Left lung (tissue), 10 donors: ENCODE measurements around the gene DCT. TPM values are rescaled to one million over a fixed set of nuclear protein-coding genes. Genes with fewer than 3 reads are reported as not detected.
"Not testable (repeated sequence)": the region's sequence is repeated elsewhere in the genome, so short reads cannot be mapped to it uniquely, and the experiment has no call there.

Experiments
- ATAC-seq: fragments of 200-7000 bp; cut with Tn5 transposase; one replicate; pipeline ENCODE4 v1.9.1; 2020; ENCODE audit warnings: moderate library complexity
- DNase-seq, 4 donors: peaks; one replicate each; pipeline ENCODE4 v3.0.0-alpha.2; 2013 to 2020
- H3K27ac ChIP-seq, 2 donors: fragments of 200-600 bp; sonication (generic) in 1 of 2; one replicate each; pipeline versions ENCODE4 v1.5.0 to v1.8.0; 2020 to 2021
- H3K27me3 ChIP-seq, 2 donors: fragments of 200-600 bp; sonication (generic) in 1 of 2; one replicate each; pipeline versions ENCODE4 v1.5.0 to v1.8.0; 2020 to 2021
- H3K36me3 ChIP-seq, 2 donors: fragments of 200-600 bp; sonication (generic) in 1 of 2; one replicate each; pipeline versions ENCODE4 v1.5.0 to v1.8.0; 2020 to 2021
- H3K4me1 ChIP-seq, 2 donors: fragments of 200-600 bp; one replicate each; pipeline ENCODE4 v1.8.0; 2021
- H3K4me3 ChIP-seq, 2 donors: fragments of 200-600 bp; sonication (generic) in 1 of 2; one replicate each; pipeline versions ENCODE4 v1.5.0 to v1.8.0; 2020 to 2021; ENCODE audit warnings: mild to moderate bottlenecking in 1 of 2
- H3K9me3 ChIP-seq, 2 donors: fragments of 200-600 bp; sonication (generic) in 1 of 2; one replicate each; pipeline versions ENCODE4 v1.5.0 to v1.8.0; 2020 to 2021
- CTCF ChIP-seq, 2 donors: fragments of 200-600 bp; sonication (generic) in 1 of 2; IDR thresholded peaks; one replicate each; pipeline versions ENCODE4 v1.5.0 to v1.8.0; 2021; ENCODE audit warnings: antibody characterized with exemption in 2 of 2
- intact Hi-C, 2 donors: fragments of 100-400 bp; cut with DNase I; formaldehyde crosslinking; loops; one replicate each; pipeline versions ENCODE4 v1.11.2 to v1.14.2; 2022
- polyA plus RNA-seq, 6 donors: library from polyadenylated mRNA; unstranded; fragments of 120-200 nt; gene quantifications; one replicate each; pipeline ENCODE4 v1.2.1, GENCODE V29; 2013; ENCODE audit not compliant: insufficient read length in 6 of 6
- total RNA-seq, 2 donors: library from RNA; stranded (reverse); fragmentation: NEBNext Ultra II Directional; extraction: Animal tissue kit (Norgen Biotek cat#: 25700); gene quantifications; one replicate each; pipeline ENCODE4 v1.2.1, GENCODE V29; 2021
- donor health status: DM: no; HTN: yes; CAD: no.
- donor health status: DM: no; HTN: no; CAD: no.

DCT gene
- total and polyA plus RNA-seq, 8 donors, result 0.06 to 0.38 (median 0.31) TPM; not detected in 1

GRCh38 chr13:94515911-94516310 lies 36.4 kb upstream of the DCT start:
- Histone ChIP-seq H3K4me3 (no peak overlapping the region), H3K4me1 (no peaks in the 10 kb centered on the region), H3K27ac (no peak overlapping the region), H3K27me3 (no peaks in the 10 kb centered on the region), H3K9me3 (no peaks in the 10 kb centered on the region), H3K36me3 (no peaks in the 10 kb centered on the region)
- DNase-seq, result no peak
- ATAC-seq, result no peak
- intact Hi-C loops, result no loop called here
- no peak for TF ChIP-seq CTCF (IDR thresholded peaks at IDR 0.05)

GRCh38 chr13:94515374-94515773 lies 35.9 kb upstream of the DCT start:
- intact Hi-C loops, result no loop called here
- no peaks in the 10 kb centered on the region for H3K4me1 ChIP-seq
- H3K36me3 ChIP-seq, result no peaks in the 10 kb centered on the region
- H3K27me3 ChIP-seq, result no peaks in the 10 kb centered on the region
- ATAC-seq (peak; percentile 97), DNase-seq (no peak)
- TF ChIP-seq CTCF (IDR thresholded peaks at IDR 0.05), result no peak
- no peaks in the 10 kb centered on the region for H3K9me3 ChIP-seq
- no peak overlapping the region for H3K27ac ChIP-seq
- H3K4me3 ChIP-seq, result no peak overlapping the region

DNA sequence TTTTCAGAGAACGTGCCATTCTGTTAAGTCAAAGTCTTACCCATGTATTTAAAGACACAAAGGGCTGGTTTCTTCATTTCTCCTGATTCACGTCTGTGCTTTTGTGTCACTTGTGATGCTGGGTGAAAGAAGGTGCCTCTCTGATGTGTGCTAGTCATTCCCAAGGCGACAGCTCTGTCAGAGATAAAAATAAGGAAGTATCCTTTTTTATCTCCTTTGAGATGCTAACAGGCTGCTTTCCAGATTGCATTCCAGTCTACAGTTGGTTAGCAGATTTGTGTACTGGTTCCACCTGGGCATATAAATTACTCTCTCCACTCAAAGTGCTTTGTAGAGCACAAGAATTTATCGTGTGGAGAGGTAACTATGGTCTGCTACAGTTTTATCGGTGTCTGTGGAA lies 33.5 kb upstream of the DCT start:
- intact Hi-C loops, result no loop called here
- TF ChIP-seq CTCF (IDR thresholded peaks at IDR 0.05), result no peak
- no peak for ATAC-seq
- Histone ChIP-seq H3K36me3 (no peaks in the 10 kb centered on the region), H3K9me3 (no peaks in the 10 kb centered on the region), H3K4me1 (no peaks in the 10 kb centered on the region), H3K27me3 (no peaks in the 10 kb centered on the region), H3K27ac (no peak overlapping the region), H3K4me3 (no peak overlapping the region)
- no peak for DNase-seq

- H3K27me3 ChIP-seq, result no peaks in the 10 kb centered on the region
- no peak overlapping the region for H3K27ac ChIP-seq
- no peaks in the 10 kb centered on the region for H3K9me3 ChIP-seq
- no peak for TF ChIP-seq CTCF (IDR thresholded peaks at IDR 0.05)
- intact Hi-C loops, result no loop called here
- ATAC-seq (no peak), DNase-seq (no peak)
- no peak overlapping the region for H3K4me3 ChIP-seq
- no peaks in the 10 kb centered on the region for H3K36me3 ChIP-seq
- no peaks in the 10 kb centered on the region for H3K4me1 ChIP-seq
Observed at GRCh38 chr13:94505730-94506129, 26.2 kb upstream of the DCT start.

GRCh38 chr13:94503851-94504250 lies 24.4 kb upstream of the DCT start:
- H3K4me1 ChIP-seq, result no peaks in the 10 kb centered on the region
- no peak for TF ChIP-seq CTCF (IDR thresholded peaks at IDR 0.05)
- DNase-seq, result no peak
- no peaks in the 10 kb centered on the region for H3K36me3 ChIP-seq
- peaks cover 0 to under 1% of the 10 kb centered on the region in 2 donors for H3K9me3 ChIP-seq
- H3K27ac ChIP-seq, result no peak overlapping the region
- ATAC-seq, result no peak
- H3K4me3 ChIP-seq, result no peak overlapping the region
- intact Hi-C loops, result no loop called here
- H3K27me3 ChIP-seq, result no peaks in the 10 kb centered on the region

DNA sequence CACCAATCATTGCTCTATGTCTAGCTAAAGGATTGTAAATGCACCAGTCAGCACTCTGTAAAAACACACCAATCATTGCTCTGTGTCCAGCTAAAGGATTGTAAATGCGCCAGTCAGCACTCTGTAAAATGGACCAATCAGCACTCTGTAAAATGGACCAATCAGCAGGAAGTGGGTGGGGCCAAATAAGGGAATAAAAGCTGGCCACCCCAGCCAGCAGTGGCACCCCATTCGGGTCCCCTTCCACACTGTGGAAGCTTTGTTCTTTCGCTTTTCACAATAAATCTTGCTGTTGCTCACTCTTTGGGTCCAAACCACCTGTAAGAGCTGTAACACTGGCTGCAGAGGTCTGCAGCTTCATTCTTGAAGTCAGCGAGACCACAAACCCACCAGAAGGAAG lies 19.3 kb upstream of the DCT start:
- ATAC-seq, H3K27me3 ChIP-seq, H3K36me3 ChIP-seq, H3K9me3 ChIP-seq, H3K4me1 ChIP-seq, H3K4me3 ChIP-seq, intact Hi-C loops, H3K27ac ChIP-seq, DNase-seq: not testable (repeated sequence)
